ENCODE results near the gene FHIP1B.
A peak's percentile ranks its signal among the peaks of the same experiment; 100 is the strongest.
"Not testable (repeated sequence)": the region's sequence is repeated elsewhere in the genome, so short reads cannot be mapped to it uniquely, and the experiment has no call there.

The FHIP1B gene

DNA sequence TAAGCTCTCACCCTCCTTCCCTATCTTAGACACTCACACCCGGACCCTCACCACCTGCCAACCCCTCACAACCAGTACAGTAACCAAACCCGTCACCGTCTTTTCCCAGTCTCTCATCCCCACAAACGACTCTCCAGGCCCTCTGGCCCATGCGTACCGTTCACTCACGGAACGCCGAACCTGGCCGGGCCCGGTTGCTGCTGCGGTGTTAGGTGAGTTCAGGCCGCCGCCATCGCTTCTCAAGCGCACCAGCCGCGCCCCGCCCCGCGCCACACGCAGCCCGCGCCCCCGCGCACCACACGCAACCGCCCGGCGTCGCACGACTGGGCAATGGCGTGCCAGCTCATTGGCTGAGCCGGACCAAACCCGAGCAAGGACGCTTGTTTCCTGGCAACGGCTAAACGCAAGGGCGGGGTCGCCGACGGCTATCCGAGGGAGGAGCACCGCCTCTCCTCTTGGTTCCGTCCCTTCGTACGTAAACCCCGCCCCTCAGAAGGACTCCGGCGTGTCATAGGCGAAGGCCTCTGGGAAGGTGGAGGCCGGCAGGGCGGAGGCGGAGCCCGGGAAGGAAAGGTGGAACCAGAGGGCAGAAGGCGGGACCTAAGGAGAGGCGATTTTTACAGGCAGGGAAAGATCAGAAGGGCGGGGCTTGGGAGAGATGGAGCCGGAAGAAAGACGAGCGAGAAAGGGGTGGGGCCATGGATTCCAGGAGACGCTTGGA lies at the start of gene FHIP1B:
TSS of gene FHIP1B (minus strand) at position 250 of the 721 bp plus-strand sequence. CDS start 10,120 bp downstream, outside the sequence.
- peak; percentile 98 to 100 (median 98) for DNase-seq (ENCODE audit: low read depth in 3 of 3)

DNA sequence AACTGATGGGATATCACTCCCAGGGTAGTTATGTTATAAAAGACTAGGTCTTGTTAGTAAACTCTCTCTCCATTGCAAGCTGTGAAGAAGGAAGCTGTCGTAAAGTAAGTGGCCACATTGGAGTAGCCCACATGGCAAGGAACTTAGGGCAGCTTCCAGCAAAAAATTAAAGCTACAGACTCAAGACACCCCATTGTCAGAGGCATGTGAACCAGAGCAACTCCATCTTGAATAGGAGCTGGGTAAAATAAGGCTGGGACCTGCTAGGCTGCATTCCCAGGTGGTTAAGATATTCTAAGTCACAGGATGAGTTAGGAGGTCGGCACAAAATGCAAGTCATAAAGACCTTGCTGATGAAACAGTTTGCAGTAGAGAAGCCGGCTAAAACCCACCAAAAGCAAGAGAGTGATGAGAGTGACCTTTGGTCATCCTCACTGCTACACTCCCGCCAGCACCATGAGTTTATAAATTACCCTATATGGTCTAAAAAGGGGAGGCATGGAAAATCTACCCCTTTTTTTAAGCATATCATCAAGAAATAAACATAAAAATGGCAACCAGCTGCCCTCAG lies 49.1 kb upstream of the FHIP1B start:
- DNase-seq (ENCODE audit: low read depth in 3 of 3), result no peak

DNA sequence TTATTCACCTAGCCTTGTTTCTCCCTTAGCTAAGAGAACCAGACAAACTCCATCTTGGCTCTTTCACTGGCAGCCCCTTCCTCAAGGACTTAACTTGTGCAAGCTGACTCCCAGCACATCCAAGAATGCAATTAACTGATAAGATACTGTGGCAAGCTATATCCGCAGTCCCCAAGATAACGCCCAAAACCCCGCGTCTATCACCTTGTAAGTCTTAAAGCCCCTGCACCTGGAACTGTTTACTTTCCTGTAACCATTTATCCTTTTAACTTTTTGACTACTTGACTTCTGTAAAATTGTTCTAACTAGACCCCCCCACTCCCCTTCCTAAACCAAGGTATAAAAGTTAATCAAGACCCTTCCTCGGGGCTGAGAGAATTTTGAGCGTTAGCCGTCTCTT lies 46.4 kb upstream of the FHIP1B start:
- DNase-seq (ENCODE audit: low read depth in 3 of 3), result not testable (repeated sequence)

DNA sequence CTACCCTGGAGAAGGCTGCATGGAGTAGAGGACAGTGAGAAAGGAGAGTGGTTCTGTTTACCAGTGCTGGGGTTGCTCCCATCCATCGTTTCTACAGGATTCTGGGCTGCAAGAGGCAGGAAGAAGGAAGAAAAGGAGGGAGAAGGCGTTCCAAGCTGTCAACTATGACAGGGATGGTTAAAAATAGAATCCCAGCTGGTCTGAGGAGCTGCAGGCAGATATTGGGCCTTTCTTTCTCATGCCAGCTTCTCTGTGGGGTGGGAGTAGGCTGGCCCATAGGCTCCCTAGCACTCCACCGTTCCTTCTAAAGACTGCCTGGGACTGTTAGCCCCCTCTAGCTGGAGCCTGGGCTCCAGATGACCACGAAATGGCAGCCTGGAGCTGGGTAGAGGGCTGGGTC lies 38.8 kb upstream of the FHIP1B start:
- no peak for DNase-seq (ENCODE audit: low read depth in 3 of 3)

DNA sequence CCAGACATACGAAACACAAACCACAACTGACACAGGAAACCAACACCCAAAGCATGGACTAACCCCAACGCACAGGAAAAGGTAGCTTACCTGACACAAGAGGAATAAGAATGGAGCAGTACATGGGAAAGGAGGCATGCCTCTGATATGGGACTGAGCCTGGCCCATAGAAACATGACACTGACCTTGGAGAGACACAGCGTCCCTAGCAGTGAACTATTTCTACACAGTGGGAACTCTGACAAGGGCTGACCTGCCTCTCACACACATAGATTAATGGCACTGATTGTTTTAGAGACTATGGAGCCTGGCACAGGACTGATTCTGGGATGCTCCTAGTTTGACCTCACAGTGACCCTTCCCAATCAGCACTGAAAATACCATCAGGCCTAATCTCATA lies 37.2 kb upstream of the FHIP1B start:
- DNase-seq (ENCODE audit: low read depth in 3 of 3), result no peak

DNA sequence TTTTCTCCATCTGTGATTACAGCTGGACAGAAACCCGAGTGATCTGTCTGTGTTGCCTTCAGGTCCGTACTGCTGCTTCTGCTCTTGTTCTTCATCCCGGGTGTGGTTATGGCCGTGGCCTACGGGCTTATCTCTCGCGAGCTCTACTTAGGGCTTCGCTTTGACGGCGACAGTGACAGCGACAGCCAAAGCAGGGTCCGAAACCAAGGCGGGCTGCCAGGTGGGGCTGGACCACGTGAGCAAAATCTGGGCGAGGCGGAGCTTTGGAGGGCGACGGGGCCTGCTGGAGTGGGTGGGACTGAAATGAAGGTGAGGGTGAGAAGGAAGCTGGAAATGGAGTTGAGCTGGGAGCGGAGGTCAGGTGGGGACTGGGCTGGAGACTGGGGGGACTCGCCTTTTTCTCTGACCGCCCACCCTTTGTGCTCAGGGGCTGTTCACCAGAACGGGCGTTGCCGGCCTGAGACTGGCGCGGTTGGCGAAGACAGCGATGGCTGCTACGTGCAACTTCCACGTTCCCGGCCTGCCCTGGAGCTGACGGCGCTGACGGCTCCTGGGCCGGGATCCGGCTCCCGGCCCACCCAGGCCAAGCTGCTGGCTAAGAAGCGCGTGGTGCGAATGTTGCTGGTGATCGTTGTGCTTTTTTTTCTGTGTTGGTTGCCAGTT lies 36.3 kb upstream of the FHIP1B start:
- DNase-seq (ENCODE audit: low read depth in 3 of 3), result no peak

DNA sequence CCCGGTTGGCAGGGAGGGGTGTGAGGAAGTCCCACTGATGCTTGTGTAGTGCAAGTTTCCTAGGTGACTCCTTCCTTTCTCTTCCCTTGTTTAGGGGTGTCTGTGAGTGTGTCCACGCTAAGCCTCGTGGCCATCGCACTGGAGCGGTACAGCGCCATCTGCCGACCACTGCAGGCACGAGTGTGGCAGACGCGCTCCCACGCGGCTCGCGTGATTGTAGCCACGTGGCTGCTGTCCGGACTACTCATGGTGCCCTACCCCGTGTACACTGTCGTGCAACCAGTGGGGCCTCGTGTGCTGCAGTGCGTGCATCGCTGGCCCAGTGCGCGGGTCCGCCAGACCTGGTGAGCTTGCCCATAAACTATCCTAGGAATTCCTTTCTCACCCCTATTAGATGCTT lies 35.6 kb upstream of the FHIP1B start:
- no peak for DNase-seq (ENCODE audit: low read depth in 3 of 3)

DNA sequence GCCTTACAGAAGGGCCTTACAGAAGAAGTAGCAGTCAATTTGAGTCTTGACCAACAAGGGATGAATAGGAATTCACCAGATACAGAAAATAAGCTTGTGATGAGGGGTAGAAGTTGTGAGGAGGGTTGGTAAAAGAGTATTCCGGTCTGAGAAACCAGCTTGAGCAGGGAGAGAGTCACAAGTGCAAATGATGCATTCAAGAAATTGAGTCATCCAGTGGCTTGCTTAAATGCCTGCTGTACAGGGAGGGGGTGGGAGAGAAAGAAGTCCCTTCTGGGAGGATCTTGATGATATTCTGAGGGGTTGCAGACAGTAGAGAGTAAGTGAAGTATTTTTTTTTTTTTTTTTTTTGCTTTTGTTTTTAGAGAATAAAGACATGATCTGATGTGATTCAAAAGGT lies 34.4 kb upstream of the FHIP1B start:
- no peak for DNase-seq (ENCODE audit: low read depth in 3 of 3)

DNA sequence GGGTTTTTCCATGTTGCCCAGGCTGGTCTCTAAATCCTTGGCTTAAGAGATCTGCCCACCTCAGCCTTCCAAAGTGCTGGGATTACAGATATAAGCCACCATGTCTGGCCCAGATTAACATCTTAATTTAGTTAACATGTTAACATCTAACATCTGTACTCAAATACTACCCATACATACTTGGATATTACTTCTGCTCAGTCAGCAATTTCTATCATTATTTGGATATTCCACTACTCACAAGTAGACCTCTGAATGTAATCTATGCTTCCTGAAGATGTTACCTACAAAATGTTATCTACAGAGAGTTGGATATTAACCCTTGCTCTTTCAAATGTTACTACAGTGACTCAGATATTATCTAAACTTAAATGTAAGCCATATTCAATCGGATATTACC lies 29.2 kb upstream of the FHIP1B start:
- DNase-seq (ENCODE audit: low read depth in 3 of 3), result no peak

DNA sequence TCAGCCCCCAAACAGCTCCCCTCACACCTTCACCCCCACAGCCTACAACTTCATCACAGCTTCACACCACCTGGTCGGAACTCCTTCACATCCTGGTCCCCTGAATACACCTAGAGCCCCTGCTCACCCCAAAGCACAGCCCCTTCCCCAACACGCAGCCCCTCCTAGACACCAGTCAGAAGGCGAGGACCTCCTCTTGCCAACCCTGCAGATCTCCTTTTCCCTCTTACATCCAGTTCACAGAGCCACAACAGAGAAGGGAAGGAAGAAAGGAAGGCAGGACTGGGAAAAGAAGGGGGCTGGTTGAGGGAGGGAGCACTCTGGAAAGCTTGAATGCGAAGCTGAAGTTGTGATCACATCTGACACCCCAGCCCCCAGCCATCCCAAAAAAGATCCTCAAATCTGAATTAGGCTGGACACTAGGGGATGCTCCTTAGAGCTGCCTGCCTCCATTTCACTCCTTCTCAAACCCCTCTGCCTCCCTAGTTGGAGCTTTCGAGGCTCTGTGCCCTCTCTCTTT lies 25.8 kb upstream of the FHIP1B start:
- DNase-seq (ENCODE audit: low read depth in 3 of 3), result no peak

DNA sequence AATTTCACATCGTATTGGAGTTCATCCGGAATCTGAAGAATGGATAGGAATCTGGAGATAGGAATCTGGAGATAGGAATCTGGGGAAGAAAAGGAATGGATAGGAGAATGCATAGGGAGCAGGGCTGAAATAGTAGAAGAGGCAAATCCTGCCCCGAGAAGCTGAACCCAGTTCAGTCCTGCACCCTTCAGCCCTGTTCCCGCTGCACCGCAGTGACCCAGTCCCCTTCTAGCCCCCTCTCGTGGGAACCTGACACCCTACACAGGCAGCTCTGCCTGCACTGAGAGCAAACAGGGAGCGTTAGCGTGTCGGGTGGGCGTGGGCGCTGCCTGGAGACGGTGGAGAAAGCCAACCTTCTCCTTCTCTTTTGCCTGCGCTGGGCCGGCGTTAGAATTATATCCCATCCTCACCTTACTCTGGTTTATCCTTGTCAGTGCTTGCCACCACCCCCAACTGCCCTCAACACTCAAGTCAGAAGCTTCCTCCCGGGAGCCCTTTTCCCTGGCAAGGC lies 24.2 kb upstream of the FHIP1B start:
- DNase-seq (ENCODE audit: low read depth in 3 of 3), result no peak

DNA sequence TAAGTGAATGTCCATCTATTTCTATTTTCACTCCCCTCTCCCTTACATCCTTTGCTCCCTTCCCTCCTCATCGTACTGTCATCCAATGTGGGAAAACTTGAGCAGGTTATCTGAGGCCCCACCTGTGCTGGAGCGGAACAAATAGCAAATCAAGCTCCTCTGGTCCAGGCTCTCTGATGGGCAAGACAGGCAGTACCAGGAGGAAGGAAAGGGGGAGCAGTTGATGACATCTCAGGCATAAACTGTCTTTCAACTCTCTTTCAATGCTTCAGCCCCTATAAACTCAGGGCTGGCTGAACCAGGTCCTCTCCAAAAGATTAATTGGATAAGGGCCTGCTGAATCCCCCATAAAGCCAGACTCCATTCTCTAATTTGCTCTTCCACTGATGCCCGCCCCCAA lies 23.7 kb upstream of the FHIP1B start:
- DNase-seq (ENCODE audit: low read depth in 3 of 3), result no peak

DNA sequence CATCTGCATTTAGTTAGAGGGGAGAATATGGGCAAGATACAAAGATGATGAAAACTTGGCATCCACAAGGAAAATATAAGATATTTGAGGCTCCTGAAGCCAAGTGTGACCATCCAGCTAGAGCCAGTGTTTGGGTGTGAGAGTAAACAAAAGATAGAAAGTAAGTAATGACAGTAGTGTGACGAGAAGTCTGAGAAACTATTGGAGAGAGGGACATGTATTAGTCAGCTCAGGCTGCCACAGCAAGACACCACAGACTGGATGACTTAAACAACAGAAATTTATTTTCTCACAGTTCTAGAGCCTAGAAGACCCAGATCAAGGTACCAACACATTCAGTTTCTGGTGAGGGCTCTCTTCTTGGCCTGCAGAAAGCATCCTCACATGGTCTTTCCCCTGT lies 18.8 kb upstream of the FHIP1B start:
- DNase-seq (ENCODE audit: low read depth in 3 of 3), result no peak

DNA sequence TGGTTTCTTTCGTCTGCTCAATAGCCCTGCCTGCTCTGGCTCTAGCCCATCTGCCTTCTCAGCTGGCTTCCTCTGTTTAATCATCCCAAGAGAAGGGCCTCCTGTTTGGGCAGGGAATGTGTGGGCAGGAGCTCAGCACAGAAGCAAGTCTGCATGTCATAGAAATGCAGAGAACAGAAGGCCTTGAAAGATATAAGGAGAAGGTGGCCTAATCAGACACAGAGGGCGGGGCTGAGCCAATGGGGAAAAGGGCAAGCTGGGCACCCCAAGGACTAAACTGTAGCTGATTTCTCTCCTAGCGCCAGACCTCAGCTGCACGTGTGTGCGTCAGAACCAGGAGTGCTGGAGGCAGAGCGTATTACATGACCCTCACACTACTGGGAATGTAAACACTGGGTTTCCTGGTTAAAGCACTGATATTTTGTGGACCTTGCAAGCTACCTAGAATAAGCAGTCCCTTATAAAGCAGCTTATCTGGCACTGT lies 17.6 kb upstream of the FHIP1B start:
- no peak for DNase-seq (ENCODE audit: low read depth in 3 of 3)

DNA sequence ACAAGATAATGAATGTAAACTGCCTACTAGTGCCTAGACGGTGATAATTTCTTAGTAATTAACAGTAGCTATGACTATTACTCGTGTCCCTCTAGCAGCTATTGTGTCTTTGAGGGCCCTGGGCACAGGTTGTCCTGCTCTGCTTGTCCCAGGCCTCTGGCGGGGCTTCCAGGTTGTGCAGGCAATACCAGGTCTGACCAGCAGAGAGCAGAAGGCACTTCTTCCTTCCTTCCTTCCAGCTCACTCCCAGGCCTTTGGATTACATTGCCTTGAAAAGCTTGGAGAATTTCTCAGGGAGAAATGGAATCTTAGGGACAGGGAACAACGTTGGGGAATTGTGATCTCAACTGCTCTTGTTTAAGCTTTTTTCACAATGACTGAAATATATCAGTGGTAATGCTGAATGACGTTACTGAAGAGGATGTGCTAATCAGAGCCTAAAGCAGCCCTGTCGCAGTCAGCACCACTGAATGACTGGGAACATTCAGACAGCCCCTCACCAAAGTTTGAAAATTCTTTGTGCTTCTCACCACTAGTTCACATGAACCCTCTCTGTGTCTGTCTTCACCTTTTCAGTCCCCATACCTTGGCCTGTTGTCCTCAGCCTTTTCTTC lies 16.8 kb upstream of the FHIP1B start:
- peak in 1 of 3 donors; percentile 46 for DNase-seq (ENCODE audit: low read depth in 3 of 3)

DNA sequence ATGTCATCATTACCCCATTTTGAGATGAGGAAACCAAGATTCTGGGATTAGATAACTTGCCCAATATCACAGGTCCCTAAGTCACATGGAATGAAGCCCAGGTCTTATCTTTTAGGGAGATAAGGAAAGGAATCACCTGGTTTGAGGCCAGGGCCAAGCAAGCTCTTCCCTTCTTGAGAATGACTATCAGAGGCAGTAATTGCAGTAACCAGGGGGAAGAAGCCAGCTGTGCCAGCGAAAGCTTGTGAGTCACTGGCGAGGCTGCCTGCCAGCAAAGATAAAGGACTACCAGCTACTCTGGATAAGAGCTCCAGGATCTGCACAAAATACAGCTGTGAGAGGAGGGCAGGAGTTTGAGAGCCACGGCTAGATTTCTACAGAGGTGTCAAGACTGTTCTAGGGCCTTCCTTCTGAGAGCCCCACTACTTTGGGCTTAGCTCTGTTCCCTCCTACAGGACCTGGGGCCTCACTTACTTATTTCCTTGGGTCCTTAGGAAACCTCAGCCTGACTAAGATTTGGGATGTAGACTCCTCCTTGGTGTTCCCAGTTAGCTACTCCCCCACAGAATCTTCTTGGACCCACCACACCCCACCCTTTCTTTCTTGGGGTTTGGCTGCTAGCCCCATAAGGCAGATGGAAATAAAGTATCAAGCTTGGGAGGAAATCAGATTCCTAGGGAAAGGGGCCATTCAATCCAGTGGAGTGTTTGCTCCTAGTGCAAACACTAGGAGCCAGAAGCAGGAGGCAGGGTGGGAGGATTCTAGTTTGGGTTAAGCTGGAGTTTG lies 15.5 kb upstream of the FHIP1B start:
- no peak for DNase-seq (ENCODE audit: low read depth in 3 of 3)

DNA sequence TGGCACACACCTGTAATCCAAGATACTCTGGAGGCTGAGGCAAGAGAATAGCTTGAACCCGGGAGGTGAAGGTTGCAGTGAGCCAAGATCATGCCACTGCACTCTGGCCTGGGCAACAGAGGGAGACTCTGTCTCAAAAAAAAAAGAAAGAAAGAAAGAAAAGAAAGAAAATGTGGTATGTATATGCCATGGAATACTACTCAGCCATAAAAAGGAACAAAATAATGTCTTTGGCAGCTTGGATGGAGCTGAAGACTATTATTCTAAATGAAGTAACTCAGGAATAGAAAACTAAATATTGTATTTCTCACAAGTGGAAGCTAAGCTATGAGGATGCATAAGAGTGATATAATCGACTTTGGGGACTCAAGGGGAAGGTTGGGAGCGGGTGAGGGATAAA lies 14.5 kb upstream of the FHIP1B start:
- DNase-seq (ENCODE audit: low read depth in 3 of 3), result not testable (repeated sequence)

DNA sequence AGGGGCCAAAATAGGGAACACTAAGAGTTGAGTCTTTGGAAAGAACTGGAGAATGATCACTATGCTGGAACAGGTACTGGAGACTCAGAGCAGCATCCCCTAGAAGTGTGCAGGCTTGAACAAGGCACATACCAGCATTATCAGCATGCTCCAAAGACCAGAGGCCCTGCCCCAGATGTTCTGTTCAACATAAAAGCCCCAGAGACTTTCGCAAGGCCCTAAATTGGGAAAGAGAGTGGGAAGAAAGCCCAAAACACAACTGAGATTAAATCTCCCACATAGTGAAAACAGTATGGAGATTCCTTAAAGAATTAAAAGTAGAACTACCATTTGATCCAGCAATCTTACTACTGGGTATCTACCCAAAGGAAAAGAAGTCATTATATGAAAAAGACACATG lies 13.8 kb upstream of the FHIP1B start:
- no peak for DNase-seq (ENCODE audit: low read depth in 3 of 3)

DNA sequence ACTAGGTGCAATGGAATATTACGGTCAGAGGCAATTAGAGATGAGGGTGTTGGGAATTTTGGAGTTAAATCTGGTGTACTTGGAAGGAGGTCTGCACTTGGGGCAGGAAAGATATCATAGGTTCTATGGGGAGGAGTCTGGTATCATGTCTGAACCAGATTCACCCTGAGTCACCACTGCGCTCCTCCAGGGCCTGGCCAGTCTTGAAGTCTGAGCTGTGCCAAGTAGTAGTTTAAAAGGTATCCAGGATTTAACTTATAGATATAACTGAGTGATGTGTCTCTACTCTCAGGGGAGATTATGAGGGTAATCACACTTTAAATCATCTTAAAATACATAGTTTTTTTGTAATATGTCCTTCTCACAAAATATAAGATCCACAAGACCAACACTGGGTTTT lies 11.1 kb upstream of the FHIP1B start:
- no peak for DNase-seq (ENCODE audit: low read depth in 3 of 3)

DNA sequence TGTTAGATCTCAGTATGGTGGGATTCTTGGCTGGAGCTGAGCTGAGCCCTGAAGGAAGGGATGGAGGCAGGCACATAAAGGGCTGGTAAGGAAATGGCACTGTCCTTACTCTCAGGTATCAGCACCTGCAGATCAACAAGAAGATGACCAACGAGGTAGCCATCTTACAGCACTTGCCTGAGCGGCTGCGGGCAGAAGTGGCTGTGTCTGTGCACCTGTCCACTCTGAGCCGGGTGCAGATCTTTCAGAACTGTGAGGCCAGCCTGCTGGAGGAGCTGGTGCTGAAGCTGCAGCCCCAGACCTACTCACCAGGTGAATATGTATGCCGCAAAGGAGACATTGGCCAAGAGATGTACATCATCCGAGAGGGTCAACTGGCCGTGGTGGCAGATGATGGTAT lies 6.9 kb upstream of the FHIP1B start:
- no peak for DNase-seq (ENCODE audit: low read depth in 3 of 3)

DNA sequence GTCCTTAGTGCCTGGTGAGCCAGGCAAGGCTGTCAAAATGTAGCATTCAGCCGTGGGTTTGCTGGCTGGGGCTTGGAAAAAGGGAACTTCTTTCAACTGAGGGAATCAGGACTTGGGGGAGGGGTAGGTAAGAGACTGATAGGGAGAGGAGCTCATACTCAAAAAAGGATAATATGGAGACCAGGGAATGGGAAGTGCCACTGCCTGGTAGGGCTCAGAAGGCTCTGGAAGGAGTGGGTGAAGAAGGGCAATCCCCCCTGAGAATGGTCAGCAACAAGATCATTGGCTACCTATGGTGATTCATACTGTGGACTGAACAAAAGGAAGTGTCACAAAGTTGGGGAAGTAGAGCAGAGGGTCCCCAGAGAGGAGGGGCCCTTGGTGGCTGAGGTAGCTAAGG lies 6.3 kb upstream of the FHIP1B start:
- DNase-seq (ENCODE audit: low read depth in 3 of 3), result no peak
